Measurements from ENCODE around the gene ADCY1.
A peak's percentile ranks its signal among the peaks of the same experiment; 100 is the strongest.

ADCY1 gene

DNA sequence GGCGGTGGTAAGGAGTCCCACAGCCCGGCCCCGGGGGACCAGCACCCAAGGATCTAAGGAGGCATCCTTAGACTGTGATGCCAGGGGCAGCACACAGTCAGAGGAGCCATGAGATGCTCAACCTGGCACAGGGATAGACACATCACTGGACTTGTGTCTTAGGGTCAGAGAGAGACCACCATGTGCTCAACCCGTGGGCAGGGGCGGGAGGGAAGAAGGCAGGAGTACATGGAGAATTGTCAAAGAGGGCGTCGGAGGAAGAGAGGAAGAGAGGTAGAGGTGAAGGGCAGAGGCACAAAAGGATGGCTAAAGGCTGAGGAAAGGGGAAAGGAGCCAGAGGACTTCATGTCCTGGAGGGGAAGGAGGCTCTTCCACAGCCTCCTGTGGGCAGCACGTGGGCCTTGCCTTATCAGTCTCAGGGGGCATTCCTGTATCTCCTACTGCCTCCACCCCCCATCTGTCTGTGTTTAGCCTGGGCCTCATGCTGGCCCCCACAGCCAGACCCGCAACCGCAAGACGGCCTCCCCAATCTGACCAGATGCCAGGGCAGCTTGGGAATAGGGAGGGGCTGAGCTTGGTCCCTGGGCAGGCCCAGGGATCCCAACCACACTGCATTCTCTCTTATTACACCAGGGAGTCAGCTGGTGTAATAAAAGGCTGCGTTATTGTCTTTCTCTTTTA, 2.2 kb downstream of the ADCY1 start:
- peak overlapping the region; percentile 7; the same call in 1 of the 2 replicates for H3K4me2 ChIP-seq
- H3K27me3 ChIP-seq, result peaks cover 25% of the 10 kb centered on the region
- H4K20me1 ChIP-seq, result no peaks in the 10 kb centered on the region
- no peak for TF ChIP-seq Cebpa-rat (IDR thresholded peaks at IDR 0.05)
- H3K27ac ChIP-seq, result no peak overlapping the region
- peaks cover 21% of the 10 kb centered on the region for H3K4me1 ChIP-seq
- H3K4me3 ChIP-seq, result no peak overlapping the region
- no peaks in the 10 kb centered on the region for H3K36me3 ChIP-seq
- peaks cover 16% of the 10 kb centered on the region for H3K9me3 ChIP-seq
- no peak overlapping the region for H3K9ac ChIP-seq

DNA sequence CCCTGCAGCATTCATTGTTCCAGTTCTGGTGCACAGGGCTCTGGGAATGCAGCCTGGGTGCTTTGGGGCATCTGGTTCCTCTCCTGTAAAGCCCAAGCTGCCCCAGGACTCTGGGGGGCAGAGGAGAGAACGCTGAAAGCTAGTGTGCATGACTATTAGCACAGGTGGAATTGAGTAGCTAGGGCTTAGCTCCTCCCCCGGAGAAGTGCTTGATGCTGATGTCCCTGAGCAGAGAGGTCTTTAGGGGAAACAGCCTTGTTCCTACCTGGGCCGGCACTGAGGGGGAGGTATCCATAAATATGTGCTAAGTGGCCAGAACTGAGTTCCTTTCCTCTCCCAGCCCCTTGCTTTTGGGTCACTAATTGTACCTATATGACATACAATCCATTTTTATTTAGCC, 3.9 kb downstream of the ADCY1 start:
- Histone ChIP-seq H3K36me3 (no peaks in the 10 kb centered on the region), H3K9me3 (peaks cover 16% of the 10 kb centered on the region), H3K4me2 (no peak overlapping the region), H4K20me1 (no peaks in the 10 kb centered on the region), H3K27me3 (peaks cover 19% of the 10 kb centered on the region), H3K4me3 (no peak overlapping the region), H3K27ac (no peak overlapping the region), H3K9ac (no peak overlapping the region), H3K4me1 (peaks cover 37% of the 10 kb centered on the region)
- TF ChIP-seq Cebpa-rat (IDR thresholded peaks at IDR 0.05), result no peak

DNA sequence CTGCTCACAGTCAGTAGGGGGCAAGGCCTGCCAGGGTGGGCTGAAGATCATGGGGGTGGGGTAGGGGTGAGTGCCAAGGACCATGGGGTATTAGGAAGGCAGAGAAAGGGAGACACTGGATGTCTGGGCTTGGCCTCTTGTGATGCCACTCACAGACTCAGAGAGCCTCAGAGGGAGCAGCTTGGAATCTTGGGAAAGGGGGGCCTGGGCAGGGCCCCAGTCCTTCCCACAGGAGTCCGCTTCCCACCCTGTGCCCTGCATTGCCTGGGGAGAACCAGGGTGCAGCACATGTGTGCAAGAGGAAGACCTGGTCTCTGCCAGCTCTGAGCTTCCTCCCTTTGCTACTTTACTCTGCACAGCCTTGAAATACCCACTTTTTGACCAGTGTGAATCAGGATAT, 4.3 kb downstream of the ADCY1 start:
- TF ChIP-seq Cebpa-rat (IDR thresholded peaks at IDR 0.05), result no peak
- Histone ChIP-seq H3K9me3 (peaks cover 15% of the 10 kb centered on the region), H3K9ac (no peak overlapping the region), H4K20me1 (no peaks in the 10 kb centered on the region), H3K36me3 (no peaks in the 10 kb centered on the region), H3K4me1 (peaks cover 41% of the 10 kb centered on the region), H3K4me2 (no peak overlapping the region), H3K27me3 (peaks cover 14% of the 10 kb centered on the region), H3K27ac (no peak overlapping the region), H3K4me3 (no peak overlapping the region)

DNA sequence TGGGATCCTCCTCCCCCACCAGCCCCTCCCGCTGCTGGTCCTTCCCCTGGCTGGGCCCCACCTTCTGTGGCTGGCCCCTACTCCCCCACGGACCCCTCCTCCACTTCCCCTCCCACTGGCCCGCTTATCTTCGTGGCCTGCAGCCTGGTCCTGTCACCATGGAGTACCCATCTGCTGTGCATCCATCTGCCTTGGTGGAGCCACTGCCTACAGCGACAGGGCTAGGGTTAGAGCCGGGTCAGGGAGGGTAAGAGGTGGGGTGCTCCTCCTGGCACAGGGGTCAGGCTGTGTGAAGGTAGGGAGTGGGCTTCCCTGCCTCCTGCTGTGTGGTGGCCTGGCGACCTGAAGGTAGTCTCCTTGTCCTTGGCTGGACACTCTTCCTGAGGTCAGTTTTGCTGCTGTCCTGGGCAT, 5.2 kb downstream of the ADCY1 start:
- H3K9ac ChIP-seq, result no peak overlapping the region
- 0 out of 2 replicates have a peak, but pooled peaks cover 8% of the 10 kb centered on the region for H3K27me3 ChIP-seq
- TF ChIP-seq Cebpa-rat (IDR thresholded peaks at IDR 0.05), result no peak
- H3K4me3 ChIP-seq, result no peak overlapping the region
- H3K27ac ChIP-seq, result no peak overlapping the region
- peaks cover 49% of the 10 kb centered on the region for H3K4me1 ChIP-seq
- H4K20me1 ChIP-seq, result no peaks in the 10 kb centered on the region
- peaks cover 8% of the 10 kb centered on the region for H3K9me3 ChIP-seq
- no peaks in the 10 kb centered on the region for H3K36me3 ChIP-seq
- no peak overlapping the region for H3K4me2 ChIP-seq

DNA sequence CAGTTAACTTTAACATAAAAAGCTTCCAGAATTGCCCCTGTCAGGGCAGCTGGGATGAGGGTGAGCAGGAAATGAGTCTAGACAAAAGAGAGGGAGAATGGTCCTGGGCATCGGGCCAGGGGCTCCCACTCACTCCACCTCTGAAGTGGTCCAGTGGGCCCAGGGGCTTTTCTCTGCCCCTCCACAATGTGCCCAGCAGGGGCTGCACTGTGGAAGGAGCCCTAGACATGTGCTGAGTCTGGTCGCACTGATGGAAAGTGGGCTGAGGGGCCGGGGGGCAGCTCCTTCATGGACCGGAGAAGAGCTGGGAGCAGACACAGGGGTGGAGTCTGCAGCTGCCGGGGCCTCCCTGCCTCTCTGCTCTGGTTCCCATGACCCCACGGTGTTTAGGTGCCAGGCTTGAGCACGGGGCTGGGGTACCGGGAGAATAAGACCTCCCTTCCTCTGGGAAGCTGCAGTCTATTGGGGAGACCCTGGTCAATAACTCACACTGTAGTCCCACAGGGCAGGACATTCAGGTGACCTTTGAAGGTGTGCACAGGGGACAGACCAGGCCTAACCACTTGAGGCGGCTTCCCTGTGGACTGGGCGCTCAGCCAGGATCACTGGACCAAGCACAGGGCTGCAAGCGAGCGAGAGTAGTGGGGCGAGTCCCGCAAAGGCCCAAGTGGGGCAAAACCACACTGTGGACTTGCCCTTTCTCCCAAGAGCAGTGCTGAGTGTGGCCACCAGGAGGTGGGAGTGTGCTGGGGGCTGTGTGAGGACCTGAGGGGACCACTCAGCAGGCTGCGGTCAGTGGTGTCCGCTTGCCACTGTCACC, 6.1 kb downstream of the ADCY1 start:
- H3K9me3 ChIP-seq, result 0 out of 2 replicates have a peak, but pooled peaks cover under 1% of the 10 kb centered on the region
- H4K20me1 ChIP-seq, result no peaks in the 10 kb centered on the region
- H3K27ac ChIP-seq, result no peak overlapping the region
- no peak overlapping the region for H3K4me2 ChIP-seq
- H3K4me3 ChIP-seq, result no peak overlapping the region
- H3K9ac ChIP-seq, result no peak overlapping the region
- peaks cover 43% of the 10 kb centered on the region for H3K4me1 ChIP-seq
- no peak for TF ChIP-seq Cebpa-rat (IDR thresholded peaks at IDR 0.05)
- 0 out of 2 replicates have a peak, but pooled peaks cover 2% of the 10 kb centered on the region for H3K27me3 ChIP-seq
- H3K36me3 ChIP-seq, result no peaks in the 10 kb centered on the region

DNA sequence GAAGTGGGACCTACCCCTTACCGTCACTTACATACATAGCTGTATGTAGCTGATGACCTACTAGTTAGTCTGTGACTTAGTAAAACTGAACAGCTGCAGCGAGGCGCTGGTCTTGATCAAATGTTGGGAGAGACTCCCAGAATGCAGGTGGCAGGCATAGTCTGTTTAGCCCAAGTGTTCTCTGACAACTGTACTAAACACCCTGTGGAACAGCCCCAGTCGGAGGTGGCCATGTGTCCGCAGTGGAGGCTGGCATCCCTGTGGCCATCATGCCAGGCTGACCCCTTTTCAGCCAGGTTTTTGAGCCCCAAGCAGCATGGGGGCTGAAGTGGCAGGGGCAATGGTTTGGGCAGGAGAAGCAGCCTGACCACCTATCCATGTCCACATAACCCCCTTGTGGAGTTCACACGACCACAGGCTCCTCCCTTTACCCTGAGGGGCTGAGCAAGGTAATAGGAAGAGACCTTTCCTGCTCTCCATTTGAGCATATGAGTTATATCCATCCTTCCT, 7.2 kb downstream of the ADCY1 start:
- no peaks in the 10 kb centered on the region for H4K20me1 ChIP-seq
- no peak overlapping the region for H3K27ac ChIP-seq
- no peaks in the 10 kb centered on the region for H3K9me3 ChIP-seq
- no peak overlapping the region for H3K9ac ChIP-seq
- H3K36me3 ChIP-seq, result no peaks in the 10 kb centered on the region
- no peak for TF ChIP-seq Cebpa-rat (IDR thresholded peaks at IDR 0.05)
- no peak overlapping the region for H3K4me3 ChIP-seq
- H3K4me1 ChIP-seq, result peaks cover 40% of the 10 kb centered on the region
- no peaks in the 10 kb centered on the region for H3K27me3 ChIP-seq
- no peak overlapping the region for H3K4me2 ChIP-seq

DNA sequence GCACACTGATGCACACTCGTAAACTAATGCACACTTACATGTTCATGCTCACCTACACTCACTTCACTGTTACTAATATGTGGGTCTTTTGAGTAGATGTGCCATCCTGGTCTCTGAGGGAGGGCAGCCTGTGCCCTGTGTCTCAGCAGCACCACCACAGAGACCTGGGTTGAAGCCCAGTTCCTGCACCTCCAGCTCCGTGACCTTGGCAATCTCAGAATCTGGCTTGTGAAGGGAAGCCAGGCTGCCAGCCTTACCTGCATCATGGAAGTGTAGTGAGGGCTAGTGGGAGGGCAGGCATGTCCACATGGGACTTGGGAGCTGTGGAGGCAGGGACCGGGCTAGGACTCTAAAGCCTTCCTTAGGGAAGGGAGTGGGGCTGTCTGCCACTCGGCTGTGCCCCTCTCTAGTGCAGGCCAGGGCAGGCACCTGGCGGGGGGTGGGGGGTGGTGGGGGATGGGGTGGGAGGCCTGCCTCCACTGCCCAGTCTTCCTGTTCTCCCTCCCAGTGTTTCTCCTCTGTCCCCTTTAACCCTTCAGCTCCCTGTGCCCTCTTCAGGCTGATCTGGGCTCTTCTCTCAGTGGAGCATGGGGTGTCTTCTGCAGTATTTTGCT, 8.1 kb downstream of the ADCY1 start:
- H3K9ac ChIP-seq, result no peak overlapping the region
- H4K20me1 ChIP-seq, result no peaks in the 10 kb centered on the region
- H3K4me2 ChIP-seq, result peak overlapping the region; percentile 66
- H3K4me1 ChIP-seq, result peaks cover 40% of the 10 kb centered on the region
- no peaks in the 10 kb centered on the region for H3K36me3 ChIP-seq
- H3K9me3 ChIP-seq, result no peaks in the 10 kb centered on the region
- no peak overlapping the region for H3K4me3 ChIP-seq
- no peak overlapping the region for H3K27ac ChIP-seq
- H3K27me3 ChIP-seq, result no peaks in the 10 kb centered on the region
- TF ChIP-seq Cebpa-rat (IDR thresholded peaks at IDR 0.05), result no peak

DNA sequence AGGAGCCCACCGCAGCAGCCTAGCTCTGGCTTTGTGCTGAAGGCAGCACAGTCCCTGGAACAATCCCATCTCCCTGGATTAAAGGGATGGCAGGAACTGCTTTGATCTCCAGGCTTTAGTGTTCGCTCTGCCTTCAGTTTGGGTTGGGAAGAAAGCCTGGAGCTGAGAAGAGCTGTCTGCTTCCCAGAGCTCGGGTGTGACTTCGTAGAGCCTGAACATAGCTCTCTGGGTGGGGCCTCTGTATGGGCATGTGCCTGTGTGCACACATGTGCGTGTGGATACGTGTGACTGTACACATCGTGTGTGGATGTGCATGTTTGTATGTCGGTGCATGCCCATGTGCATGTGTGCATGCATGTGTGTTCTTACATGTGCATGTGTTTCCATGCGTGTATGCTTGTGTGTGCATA, 8.7 kb downstream of the ADCY1 start:
- no peaks in the 10 kb centered on the region for H4K20me1 ChIP-seq
- no peak overlapping the region for H3K4me3 ChIP-seq
- no peaks in the 10 kb centered on the region for H3K9me3 ChIP-seq
- TF ChIP-seq Cebpa-rat (IDR thresholded peaks at IDR 0.05), result no peak
- H3K9ac ChIP-seq, result no peak overlapping the region
- no peak overlapping the region; the same call in 1 of the 2 replicates for H3K27ac ChIP-seq
- no peaks in the 10 kb centered on the region for H3K36me3 ChIP-seq
- H3K4me1 ChIP-seq, result peaks cover 40% of the 10 kb centered on the region
- no peaks in the 10 kb centered on the region for H3K27me3 ChIP-seq
- H3K4me2 ChIP-seq, result peak overlapping the region; percentile 66

DNA sequence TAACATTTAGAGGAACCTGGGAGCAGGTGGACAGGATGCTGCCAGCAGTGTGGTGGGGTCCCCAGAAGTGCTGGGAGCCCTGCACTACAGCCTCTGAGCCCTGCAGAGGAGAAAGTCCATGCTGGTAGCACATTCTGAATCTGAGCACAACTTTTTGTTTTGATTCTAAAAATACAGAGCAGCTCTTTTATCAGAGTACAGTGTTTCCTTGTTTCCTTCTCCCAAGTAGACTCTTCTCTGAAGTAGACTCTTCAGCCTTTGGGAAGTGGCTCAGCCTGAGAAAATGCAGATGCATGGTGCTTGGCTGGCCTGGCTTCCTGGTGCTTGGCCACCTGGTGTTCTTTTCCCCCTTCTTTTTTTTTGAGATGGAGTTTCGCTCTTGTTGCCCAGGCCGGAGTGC, 9.1 kb downstream of the ADCY1 start:
- Histone ChIP-seq H4K20me1 (no peaks in the 10 kb centered on the region), H3K27ac (no peak overlapping the region), H3K4me2 (peak overlapping the region; percentile 66), H3K27me3 (no peaks in the 10 kb centered on the region), H3K4me3 (no peak overlapping the region), H3K9me3 (no peaks in the 10 kb centered on the region), H3K9ac (no peak overlapping the region), H3K36me3 (no peaks in the 10 kb centered on the region), H3K4me1 (peaks cover 40% of the 10 kb centered on the region)
- TF ChIP-seq Cebpa-rat (IDR thresholded peaks at IDR 0.05), result no peak

Measured in BLaER1 (cell line).